Pulmonary artery endothelial cell (primary cell): ENCODE results near the gene CLNK. TPM values are rescaled to one million over a fixed set of nuclear protein-coding genes. Genes with fewer than 3 reads are reported as not detected.

Source experiments
- DNase-seq: peaks from one replicate; pipeline ENCODE4 v3.0.0-alpha.2; 2011; ENCODE audit warnings: low read depth, low spot score
- total RNA-seq: library from RNA; depleted of rRNA; stranded (reverse); fragments of >200 nt; gene quantifications from 2 replicates; pipeline ENCODE4 v1.2.3, GENCODE V29; 2014

The CLNK gene
- total RNA-seq, 1 donor from 2014 or later = not detected

DNA sequence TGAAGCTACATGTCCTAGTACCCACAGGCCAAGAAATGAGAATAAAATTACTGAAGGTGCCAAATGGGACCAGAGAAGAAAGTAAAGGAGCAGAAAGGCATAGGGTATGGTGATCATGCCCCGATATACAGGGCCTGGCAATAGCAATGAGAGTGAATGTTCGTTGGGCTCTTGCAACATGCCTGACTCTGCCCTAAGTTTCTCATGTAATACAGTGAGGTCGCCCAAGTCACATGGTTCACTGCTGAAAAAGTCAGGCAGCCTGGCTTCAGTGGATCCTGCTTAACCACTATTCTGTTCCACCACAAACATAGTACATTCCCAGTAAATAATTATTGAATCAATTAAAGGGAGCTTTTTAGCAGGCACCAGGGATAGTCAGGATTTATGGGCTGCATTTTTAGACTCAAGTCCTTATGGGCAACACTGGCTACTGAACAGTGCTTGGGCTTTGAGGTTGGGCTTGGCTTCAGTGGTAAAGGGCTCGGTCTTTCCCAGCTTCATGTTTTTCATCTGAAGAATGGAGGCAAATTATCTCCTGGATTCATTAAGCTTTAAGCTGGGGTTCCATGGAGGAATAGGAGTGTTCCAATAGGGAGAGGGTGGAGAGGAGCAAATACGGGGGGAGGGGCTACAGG lies 160.3 kb downstream of the CLNK start:
- no peak for DNase-seq

DNA sequence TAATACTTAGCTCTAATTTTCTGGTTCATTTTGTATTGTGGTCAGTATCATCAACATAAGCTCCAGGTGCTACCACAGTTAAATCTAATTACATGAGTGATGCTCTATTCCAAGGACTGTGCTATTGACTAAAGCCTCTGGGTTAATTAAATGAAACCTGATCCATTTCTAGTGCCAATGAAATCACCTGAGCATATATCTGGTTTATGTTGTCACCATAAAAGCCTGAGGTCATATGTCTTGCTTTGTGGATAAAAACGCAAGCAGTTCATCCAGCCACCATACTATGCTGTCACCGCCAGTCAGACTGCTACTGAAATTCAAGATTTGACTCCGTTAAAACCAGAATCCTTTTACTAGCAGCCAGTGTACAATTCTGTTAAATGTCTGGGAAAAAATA lies 163.1 kb downstream of the CLNK start:
- no peak for DNase-seq

- DNase-seq = no peak
These were observed 174.8 kb downstream of the CLNK start for GRCh38 chr4:10509733-10510132.

- DNase-seq = no peak
These were observed 178.5 kb downstream of the CLNK start for GRCh38 chr4:10506077-10506476.

DNA sequence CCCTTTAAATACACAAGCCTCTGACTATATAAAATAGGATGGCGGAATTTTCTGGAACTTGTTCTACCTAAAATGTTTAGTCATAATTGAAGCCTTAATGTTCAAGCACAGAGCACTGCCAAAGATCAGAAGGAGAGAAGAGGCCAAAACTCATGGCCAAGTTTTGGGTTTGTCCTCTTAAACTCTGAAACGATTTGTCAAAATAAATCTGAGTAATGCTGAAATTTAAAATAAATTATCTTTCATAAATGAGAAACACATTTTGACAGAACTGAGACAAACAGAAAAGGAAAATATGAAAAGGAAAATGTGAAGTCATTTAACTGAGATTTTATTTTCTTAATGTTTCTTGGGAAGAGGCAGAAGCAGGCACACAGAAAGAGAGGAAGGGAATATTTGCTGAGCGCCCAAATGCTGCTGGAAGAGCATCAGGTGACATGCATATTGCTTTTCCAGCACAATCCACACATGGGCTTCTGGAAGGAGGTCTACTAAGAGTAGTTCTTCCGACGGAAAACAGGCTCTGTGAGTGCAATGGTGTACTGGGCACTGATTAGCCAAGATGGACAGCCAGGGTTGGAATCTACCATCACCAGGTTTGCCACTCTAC lies 179.9 kb downstream of the CLNK start:
- DNase-seq = no peak

DNA sequence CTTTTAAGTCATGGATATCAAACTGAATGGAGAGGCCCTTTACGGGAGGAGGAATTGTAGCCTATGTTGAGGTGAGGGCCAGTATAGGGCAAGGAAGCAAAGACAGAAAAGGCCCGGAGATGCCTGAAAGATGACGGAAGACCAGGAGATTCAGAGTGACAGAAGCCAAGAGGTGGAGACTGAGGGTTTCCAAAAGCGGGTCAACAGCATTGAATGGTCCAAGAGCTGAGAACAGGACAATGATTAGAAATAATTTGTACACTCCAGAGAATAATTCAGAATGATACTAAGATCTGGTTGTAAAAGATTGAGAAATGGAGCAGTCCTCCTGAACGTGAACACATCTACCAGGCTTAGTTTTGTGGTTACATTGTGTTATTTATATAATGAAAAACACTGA lies 181.9 kb downstream of the CLNK start:
- no peak for DNase-seq

GRCh38 chr4:10500776-10501175 lies 183.8 kb downstream of the CLNK start:
- DNase-seq = no peak

GRCh38 chr4:10496200-10496599 lies 188.4 kb downstream of the CLNK start:
- no peak for DNase-seq

DNA sequence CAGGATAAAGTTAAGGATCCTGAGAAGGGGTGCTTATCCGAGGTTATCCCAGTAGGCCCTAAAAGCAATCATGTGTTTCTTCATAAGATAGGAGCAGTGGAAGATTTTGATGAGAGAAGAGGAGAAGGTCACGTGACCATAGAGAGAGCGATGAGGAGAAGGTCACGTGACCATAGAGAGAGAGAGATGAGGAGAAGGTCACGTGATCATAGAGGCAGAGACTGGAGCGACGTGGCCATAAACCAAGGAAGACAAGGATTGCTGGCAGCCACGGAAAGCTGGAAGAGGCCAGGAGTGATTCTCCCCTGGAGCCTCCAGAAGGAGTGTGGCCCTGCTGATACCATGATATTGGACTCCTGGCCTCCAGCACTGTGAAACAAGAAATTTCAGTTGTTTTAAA lies 188.9 kb downstream of the CLNK start:
- no peak for DNase-seq

GRCh38 chr4:10492464-10492863 lies 192.1 kb downstream of the CLNK start:
- no peak for DNase-seq

GRCh38 chr4:10491401-10491800 lies 193.2 kb downstream of the CLNK start:
- DNase-seq = no peak

- DNase-seq = no peak
These were observed 193.6 kb downstream of the CLNK start for GRCh38 chr4:10490996-10491395.

DNA sequence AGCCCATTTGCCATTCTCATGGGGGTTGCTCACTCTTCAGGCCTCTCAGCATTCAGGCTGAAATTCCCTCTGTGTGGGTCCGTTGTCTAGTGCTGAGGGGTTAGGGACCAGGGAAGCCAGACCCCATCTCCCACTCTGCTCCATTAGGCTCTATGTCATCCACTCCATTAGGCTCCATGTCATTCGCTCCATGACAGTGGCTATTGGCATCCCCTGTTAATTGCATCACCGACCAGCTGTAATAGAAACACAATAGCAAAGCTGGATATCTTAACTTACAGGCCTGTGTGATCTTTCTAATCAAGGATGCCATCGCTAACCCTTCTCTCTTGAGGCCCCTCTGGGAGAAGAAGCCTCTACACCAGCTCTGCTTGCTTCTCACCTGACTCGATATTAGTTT lies 201.7 kb downstream of the CLNK start:
- DNase-seq = no peak

- DNase-seq = no peak
These were observed 204.0 kb downstream of the CLNK start for GRCh38 chr4:10480616-10481015.

- DNase-seq = no peak
These were observed 205.9 kb downstream of the CLNK start for GRCh38 chr4:10478621-10479020.

GRCh38 chr4:10470505-10470904 lies 214.1 kb downstream of the CLNK start:
- DNase-seq = no peak

GRCh38 chr4:10466161-10466560 lies 218.4 kb downstream of the CLNK start:
- DNase-seq = no peak

DNA sequence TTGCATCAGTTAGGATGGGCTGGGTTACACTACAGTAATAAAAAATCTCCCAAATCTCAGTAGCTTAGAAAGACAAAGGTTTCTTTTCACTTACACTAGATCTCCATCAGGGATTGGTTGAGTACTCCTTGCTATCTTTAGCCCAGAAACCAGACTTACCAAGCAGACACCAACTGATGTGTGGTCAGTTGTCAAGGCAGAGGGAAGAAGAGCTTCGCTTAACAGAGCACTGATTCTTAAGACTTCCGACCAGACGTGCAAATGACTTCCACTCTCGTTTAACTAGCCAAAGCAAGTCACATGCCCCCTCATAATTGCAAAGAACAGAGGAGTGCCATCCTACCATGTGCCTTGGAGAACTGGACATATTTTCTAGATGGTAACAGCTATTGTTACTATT lies 221.7 kb downstream of the CLNK start:
- DNase-seq = no peak

DNA sequence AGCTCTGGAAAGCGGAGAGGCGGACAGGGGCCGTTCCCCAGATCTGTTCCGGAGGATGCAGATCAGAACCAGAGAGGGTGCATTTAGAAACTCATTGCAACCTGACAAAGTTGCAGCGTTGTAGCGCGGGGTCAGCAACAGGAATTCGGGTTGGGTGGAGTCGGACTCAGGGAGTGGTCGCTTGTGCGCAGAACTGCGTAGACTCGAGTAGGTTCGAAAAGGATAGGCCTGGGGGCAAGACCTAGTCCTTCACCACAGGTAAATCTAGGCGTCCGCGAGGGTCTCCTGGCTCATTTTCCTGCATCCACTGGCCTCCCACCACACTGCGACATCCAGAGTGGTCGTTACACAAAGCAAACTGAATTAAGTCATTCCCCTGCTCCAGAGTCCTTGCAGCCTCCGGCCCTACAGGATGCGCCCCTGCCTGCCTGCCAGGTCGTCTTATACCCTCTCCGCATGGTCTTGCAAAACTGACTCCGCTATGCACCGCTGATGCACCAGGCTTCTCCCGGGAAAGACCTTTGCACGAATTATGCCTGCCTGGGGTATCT lies 222.6 kb downstream of the CLNK start:
- no peak for DNase-seq

DNA sequence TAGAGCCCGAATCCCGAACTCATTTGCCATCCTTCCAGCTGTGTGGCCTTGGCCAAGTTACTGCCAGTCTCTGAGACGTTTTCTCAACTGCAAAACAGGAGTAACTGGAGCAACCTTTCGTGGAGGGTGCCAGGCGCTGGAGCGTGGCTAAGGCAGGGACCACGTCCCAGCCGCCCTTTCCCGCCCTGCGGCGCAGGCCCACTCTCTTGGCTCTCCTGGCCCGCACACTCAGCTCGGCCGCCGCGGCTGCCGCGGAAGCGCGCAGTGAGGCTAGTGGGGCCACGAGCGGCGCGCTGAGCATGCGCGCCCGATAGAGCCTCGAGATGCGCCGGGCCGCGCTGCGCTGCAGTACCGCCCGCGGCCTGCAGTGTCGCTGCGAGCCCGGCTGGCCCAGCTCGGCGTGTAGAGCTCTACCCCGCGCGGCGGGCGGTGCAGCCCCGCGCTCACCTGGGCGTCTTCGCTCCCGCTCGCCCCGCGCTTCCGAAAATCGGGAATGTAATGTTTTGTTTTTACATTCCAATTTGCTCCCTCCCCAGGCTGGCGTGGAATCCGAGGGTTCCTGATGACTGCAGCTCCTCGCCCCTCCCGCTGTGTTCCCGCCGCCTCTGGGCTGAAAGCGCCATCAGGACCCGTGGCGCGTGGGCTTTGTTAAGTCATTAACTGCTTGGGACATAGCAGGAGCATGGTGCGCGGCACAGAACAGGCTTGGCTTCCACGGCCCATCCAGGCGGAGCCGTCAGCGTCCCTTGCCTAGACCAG lies 223.3 kb downstream of the CLNK start:
- no peak for DNase-seq

GRCh38 chr4:10460313-10461047 lies 224.1 kb downstream of the CLNK start:
- DNase-seq = no peak

- DNase-seq = no peak
These were observed 225.3 kb downstream of the CLNK start for GRCh38 chr4:10459305-10459704.
